Liver (tissue), 9 donors: ENCODE measurements around the gene RTBDN. TPM values are rescaled to one million over a fixed set of nuclear protein-coding genes. Genes with fewer than 3 reads are reported as not detected.

Experiments used
- DNase-seq: peaks from one replicate; pipeline ENCODE4 v3.0.0-alpha.2; 2017; ENCODE audit warnings: low spot score
- H3K27ac ChIP-seq, 2 donors: one replicate each; pipeline ENCODE4 v1.7.0; 2013; ENCODE audit warnings: inconsistent platforms in 2 of 2, low read length in 2 of 2, control low read depth in 1 of 2, low read depth in 1 of 2, mild to moderate bottlenecking in 1 of 2
- H3K27me3 ChIP-seq, 4 donors: one replicate each; pipeline versions ENCODE4 v1.6.1 to v1.7.0; 2013; ENCODE audit warnings: low read length in 3 of 4, inconsistent platforms in 1 of 4, mild to moderate bottlenecking in 1 of 4, moderate library complexity in 1 of 4; ENCODE audit not compliant: control insufficient read depth in 4 of 4, insufficient read depth in 4 of 4
- H3K36me3 ChIP-seq, 4 donors: one replicate each; pipeline versions ENCODE4 v1.6.1 to v1.7.0; 2013; ENCODE audit warnings: low read length in 3 of 4, mild to moderate bottlenecking in 3 of 4, low read depth in 1 of 4, moderate library complexity in 1 of 4; ENCODE audit not compliant: control insufficient read depth in 4 of 4, insufficient read depth in 3 of 4
- H3K4me1 ChIP-seq, 4 donors: one replicate each; pipeline versions ENCODE4 v1.6.1 to v1.7.0; 2013; ENCODE audit warnings: low read length in 3 of 4, mild to moderate bottlenecking in 3 of 4, moderate library complexity in 1 of 4; ENCODE audit not compliant: control insufficient read depth in 4 of 4, insufficient read depth in 4 of 4
- H3K4me3 ChIP-seq, 3 donors: one replicate each; pipeline versions ENCODE4 v1.6.1 to v1.7.0; 2013; ENCODE audit warnings: low read length in 3 of 3, control low read depth in 1 of 3, low read depth in 1 of 3, mild to moderate bottlenecking in 1 of 3
- H3K9ac ChIP-seq, 2 donors: one replicate each; pipeline ENCODE4 v1.7.0; 2013; ENCODE audit warnings: low read length in 2 of 2, mild to moderate bottlenecking in 2 of 2, moderate library complexity in 2 of 2, control low read depth in 1 of 2, low read depth in 1 of 2
- H3K9me3 ChIP-seq, 4 donors: one replicate each; pipeline versions ENCODE4 v1.6.1 to v1.7.0; 2013; ENCODE audit warnings: low read length in 3 of 4; ENCODE audit not compliant: control insufficient read depth in 4 of 4
- FOXA1 ChIP-seq: IDR thresholded peaks from 2 replicates; pipeline ENCODE4 v1.6.1; 2016; ENCODE audit warnings: antibody characterized with exemption
- GABPA ChIP-seq, 2 donors: IDR thresholded peaks in 1 of 2; conservative IDR thresholded peaks in 1 of 2; 2 replicates each; pipeline ENCODE4 v1.6.1; 2016; ENCODE audit warnings: antibody characterized with exemption in 2 of 2, mild to moderate bottlenecking in 1 of 2, moderate library complexity in 1 of 2
- RXRA ChIP-seq, 2 donors: IDR thresholded peaks; 2 replicates each; pipeline ENCODE4 v1.6.1; 2017 to 2018; ENCODE audit warnings: antibody characterized with exemption in 2 of 2, mild to moderate bottlenecking in 1 of 2
- SP1 ChIP-seq: IDR thresholded peaks from 2 replicates; pipeline ENCODE4 v1.6.1; 2018; ENCODE audit warnings: antibody characterized with exemption, mild to moderate bottlenecking
- YY1 ChIP-seq: IDR thresholded peaks from 2 replicates; pipeline ENCODE4 v1.6.1; 2016; ENCODE audit warnings: antibody characterized with exemption, mild to moderate bottlenecking
- WGBS: extraction: QIAGEN DNeasy Blood & Tissue Kit; methylation state at CpG from one replicate; pipeline ENCODE4 v1.1.7; 2013; 5-methylcytosine and 5-hydroxymethylcytosine counted together
- polyA plus RNA-seq, 2 donors: library from polyadenylated mRNA; stranded (reverse) in 1 of 2; unstranded in 1 of 2; fragments of 200-250 nt in 1 of 2; fragments of >200 nt in 1 of 2; fragmentation: Nextera tagmentation in 1 of 2; extraction: Ambion mirVana in 1 of 2; gene quantifications; one replicate each; pipeline versions ENCODE4 v1.2.1 to v1.2.3, GENCODE V29; 2013 to 2015
- total RNA-seq, 2 donors: library from RNA; depleted of rRNA; stranded (reverse); fragments of >200 nt; gene quantifications; one replicate each; pipeline ENCODE4 v1.2.3, GENCODE V29; 2014
- TF ChIP-seq, protein P1 (sequence below): fragments of 150-350 bp; IDR thresholded peaks from 2 replicates; pipeline ENCODE4 v1.5.1; 2017; ENCODE audit warnings: improper control_type of control experiment, low read depth, low read length; ENCODE audit not compliant: missing input control
- TF ChIP-seq, protein P2 (sequence below): IDR thresholded peaks from 2 replicates; pipeline ENCODE4 v1.6.1; 2016; ENCODE audit warnings: antibody characterized with exemption
- donor health status: healthy.
- donor health status: healthy.
- donor health status: healthy.
- donor health status: healthy.
- donor health status: healthy.

RTBDN gene
- total and polyA plus RNA-seq, 4 donors = not detected

DNA sequence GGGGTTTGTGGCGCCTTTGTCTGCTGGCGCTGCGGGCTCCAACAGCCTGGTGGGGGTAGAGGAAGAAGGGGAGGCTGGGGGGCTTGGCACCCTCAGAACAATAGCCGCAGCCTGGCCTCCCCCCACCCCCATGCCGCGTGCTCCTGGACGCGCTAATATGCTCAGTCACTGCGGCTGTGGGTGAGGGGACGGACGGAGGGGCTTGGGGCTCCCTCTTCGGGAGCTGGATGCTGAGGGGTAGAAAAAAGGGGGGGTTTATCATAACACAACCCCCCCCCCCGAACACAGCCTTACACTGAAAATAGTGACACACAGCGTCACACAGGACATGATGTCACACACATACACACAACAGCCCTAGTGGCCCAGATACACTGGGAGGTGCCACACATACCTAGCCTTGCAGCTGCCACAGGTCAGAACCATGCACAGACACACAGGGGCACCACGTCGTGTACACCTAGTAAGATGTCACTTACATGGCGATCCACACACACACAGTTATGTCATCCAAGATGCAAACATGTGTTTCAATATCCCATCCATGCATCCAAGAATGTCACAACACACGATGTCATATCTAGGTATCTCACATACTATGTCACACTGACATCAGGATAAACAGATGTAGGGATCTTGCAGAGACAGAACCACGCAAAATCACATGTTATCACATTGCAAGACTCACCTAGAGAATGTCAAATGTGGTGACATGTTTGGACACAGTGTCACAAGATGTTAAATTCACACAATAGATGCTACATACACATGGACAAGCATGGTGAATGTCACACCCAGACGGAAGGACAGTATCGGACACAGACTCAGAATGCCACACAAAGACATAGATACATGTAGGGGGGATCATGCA is 4.7 kb upstream of the RTBDN start:
- 23% methylated on average over 21 of the region's 21 CpGs for WGBS
- TF ChIP-seq GABPA (IDR thresholded peaks at IDR 0.05 in 1 of 2, conservative IDR thresholded peaks at IDR 0.05 in 1 of 2) = no peak
- TF ChIP-seq RXRA (IDR thresholded peaks at IDR 0.05) = no peak
- TF ChIP-seq, protein P1, sequence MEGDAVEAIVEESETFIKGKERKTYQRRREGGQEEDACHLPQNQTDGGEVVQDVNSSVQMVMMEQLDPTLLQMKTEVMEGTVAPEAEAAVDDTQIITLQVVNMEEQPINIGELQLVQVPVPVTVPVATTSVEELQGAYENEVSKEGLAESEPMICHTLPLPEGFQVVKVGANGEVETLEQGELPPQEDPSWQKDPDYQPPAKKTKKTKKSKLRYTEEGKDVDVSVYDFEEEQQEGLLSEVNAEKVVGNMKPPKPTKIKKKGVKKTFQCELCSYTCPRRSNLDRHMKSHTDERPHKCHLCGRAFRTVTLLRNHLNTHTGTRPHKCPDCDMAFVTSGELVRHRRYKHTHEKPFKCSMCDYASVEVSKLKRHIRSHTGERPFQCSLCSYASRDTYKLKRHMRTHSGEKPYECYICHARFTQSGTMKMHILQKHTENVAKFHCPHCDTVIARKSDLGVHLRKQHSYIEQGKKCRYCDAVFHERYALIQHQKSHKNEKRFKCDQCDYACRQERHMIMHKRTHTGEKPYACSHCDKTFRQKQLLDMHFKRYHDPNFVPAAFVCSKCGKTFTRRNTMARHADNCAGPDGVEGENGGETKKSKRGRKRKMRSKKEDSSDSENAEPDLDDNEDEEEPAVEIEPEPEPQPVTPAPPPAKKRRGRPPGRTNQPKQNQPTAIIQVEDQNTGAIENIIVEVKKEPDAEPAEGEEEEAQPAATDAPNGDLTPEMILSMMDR = no peak
- TF ChIP-seq SP1 = no peak
- TF ChIP-seq FOXA1 = no peak
- TF ChIP-seq YY1 = no peak
- Histone ChIP-seq H3K27me3 (peaks cover 0 to 25% (median 13%) of the 10 kb centered on the region in 4 donors), H3K9me3 (no peaks in the 10 kb centered on the region), H3K4me3 (no peak overlapping the region), H3K36me3 (no peaks in the 10 kb centered on the region), H3K9ac (no peak overlapping the region), H3K4me1 (peaks cover 0 to 7% (median 3%) of the 10 kb centered on the region in 4 donors), H3K27ac (no peak overlapping the region)
- no peak for DNase-seq

DNA sequence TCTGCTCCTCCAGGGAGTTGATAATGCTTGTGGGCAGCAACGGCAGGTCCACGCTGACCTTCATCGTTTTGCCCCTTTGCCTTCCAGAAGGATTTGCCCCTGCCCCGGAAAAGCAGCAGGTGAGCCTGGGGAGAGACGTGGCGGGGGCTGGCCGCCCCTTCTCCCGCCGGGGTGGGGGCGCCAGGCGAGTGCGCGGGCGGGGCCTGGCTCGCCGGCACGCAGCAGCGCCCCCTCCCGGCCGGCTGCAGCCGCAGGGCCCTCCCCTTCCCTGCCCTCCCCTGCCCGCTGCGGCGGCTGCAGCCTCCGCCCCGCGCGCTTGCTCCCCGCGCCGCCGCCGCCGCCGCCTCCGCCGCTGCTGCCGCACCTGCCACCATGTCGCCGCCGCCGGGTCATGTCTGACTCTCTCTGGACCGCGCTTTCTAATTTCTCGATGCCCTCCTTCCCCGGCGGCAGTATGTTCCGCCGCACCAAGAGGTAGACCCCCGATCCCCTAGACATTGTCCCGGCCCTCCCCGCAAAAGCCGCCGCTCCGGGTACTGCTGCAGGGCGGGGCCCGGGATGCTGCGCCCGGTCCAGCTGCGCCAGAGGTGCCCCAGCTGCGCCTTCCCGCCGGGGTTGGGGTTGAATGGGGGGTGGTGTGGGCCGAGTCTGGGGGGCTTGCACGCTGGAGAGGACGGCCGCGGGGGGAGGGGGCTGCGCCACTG is 4.0 kb upstream of the RTBDN start, which contains the start of gene MAST1:
TSS of gene MAST1 (plus strand) at position 334 of the 704 bp plus-strand sequence. CDS start at position 392, 58 bp downstream.
- Histone ChIP-seq H3K4me3 (peak within 1 kb of the TSS in 1 of 3 donors; percentile 22), H3K27me3 (peaks cover 0 to 25% (median 14%) of the 10 kb centered on the region in 4 donors), H3K27ac (no peak within 1 kb of the TSS), H3K9ac (no peak within 1 kb of the TSS), H3K4me1 (peaks cover 0 to 11% (median 3%) of the 10 kb centered on the region in 4 donors), H3K36me3 (no peaks in the 10 kb centered on the region), H3K9me3 (no peaks in the 10 kb centered on the region)
- DNase-seq = peak; percentile 72
- 1% methylated on average over 69 of the region's 69 CpGs for whole genome bisulfite sequencing
- TF ChIP-seq, protein P2, sequence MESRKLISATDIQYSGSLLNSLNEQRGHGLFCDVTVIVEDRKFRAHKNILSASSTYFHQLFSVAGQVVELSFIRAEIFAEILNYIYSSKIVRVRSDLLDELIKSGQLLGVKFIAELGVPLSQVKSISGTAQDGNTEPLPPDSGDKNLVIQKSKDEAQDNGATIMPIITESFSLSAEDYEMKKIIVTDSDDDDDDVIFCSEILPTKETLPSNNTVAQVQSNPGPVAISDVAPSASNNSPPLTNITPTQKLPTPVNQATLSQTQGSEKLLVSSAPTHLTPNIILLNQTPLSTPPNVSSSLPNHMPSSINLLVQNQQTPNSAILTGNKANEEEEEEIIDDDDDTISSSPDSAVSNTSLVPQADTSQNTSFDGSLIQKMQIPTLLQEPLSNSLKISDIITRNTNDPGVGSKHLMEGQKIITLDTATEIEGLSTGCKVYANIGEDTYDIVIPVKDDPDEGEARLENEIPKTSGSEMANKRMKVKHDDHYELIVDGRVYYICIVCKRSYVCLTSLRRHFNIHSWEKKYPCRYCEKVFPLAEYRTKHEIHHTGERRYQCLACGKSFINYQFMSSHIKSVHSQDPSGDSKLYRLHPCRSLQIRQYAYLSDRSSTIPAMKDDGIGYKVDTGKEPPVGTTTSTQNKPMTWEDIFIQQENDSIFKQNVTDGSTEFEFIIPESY = no peak
- TF ChIP-seq, protein P1 = peak; percentile 38
